Measurements from ENCODE around the gene MAPK11.

DNA sequence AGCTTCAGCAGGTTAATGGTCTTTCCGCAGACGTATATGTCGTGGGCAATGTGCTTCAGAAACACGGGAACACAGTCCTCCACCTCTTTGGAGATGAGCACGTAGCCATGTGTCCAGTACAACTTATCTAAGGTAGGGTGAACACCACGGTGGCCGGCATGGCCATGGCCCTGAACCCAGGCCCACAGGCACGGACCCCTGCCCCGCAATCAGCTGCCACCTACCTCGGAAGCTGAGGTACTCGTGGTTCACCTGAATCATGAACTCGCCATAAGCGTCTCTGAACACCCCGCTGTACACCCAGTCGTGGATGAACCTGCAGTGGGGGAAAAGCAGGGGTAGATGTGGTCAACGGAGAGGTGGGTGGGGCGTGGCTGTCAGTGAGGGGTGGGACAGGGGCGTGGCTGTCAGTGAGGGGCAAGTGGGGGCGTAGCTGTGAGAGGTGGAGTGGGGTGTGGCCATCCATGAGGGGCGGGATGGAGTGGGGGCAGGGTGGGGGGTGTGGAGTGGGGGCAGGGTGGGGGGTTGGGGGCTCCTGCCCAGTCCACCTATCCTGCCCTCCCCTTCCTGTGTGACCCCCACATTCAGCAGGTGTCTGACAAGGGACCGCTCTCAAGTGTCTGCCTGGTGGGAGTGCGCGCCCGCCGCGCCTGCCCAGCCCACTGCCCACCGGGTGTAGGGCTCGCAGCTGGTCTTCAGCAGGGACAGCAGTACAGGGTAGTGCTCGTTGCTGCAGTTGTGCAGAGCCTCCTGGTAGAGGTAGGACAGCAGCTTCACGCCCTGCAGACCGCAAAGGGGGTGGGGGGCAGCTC, 43.9 kb downstream of the MAPK11 start:
- TF ChIP-seq, protein P1, sequence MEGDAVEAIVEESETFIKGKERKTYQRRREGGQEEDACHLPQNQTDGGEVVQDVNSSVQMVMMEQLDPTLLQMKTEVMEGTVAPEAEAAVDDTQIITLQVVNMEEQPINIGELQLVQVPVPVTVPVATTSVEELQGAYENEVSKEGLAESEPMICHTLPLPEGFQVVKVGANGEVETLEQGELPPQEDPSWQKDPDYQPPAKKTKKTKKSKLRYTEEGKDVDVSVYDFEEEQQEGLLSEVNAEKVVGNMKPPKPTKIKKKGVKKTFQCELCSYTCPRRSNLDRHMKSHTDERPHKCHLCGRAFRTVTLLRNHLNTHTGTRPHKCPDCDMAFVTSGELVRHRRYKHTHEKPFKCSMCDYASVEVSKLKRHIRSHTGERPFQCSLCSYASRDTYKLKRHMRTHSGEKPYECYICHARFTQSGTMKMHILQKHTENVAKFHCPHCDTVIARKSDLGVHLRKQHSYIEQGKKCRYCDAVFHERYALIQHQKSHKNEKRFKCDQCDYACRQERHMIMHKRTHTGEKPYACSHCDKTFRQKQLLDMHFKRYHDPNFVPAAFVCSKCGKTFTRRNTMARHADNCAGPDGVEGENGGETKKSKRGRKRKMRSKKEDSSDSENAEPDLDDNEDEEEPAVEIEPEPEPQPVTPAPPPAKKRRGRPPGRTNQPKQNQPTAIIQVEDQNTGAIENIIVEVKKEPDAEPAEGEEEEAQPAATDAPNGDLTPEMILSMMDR (IDR thresholded peaks at IDR 0.05), result no peak
- no peak for TF ChIP-seq EZH2phosphoT487 (IDR thresholded peaks at IDR 0.05)
